K562 (cell line): ENCODE measurements around the gene GYPA. TPM values are rescaled to one million over a fixed set of nuclear protein-coding genes. Genes with fewer than 3 reads are reported as not detected.
"Not testable (repeated sequence)": the region's sequence is repeated elsewhere in the genome, so short reads cannot be mapped to it uniquely, and the experiment has no call there.

Source experiments
- ATF3 ChIP-seq, 2 experiments: fragments of 450-650 bp in 1 of 2; sonication (generic) in 1 of 2; formaldehyde crosslinking in 1 of 2; IDR thresholded peaks in 1 of 2; conservative IDR thresholded peaks in 1 of 2; 2 replicates each; pipeline versions ENCODE4 v1.6.1 to v1.8.1; 2016 to 2023; ENCODE audit warnings: mild to moderate bottlenecking in 2 of 2, moderate library complexity in 2 of 2, inconsistent platforms in 1 of 2, missing genetic modification reagents in 1 of 2
- CC2D1A ChIP-seq: fragments of 450-650 bp; IDR thresholded peaks from 2 replicates; pipeline ENCODE4 v1.6.1; 2017; ENCODE audit warnings: mild to moderate bottlenecking
- GATAD2A ChIP-seq: fragments of 450-650 bp; IDR thresholded peaks from 2 replicates; pipeline ENCODE4 v1.6.1; 2017
- HMBOX1 ChIP-seq: sonication (generic); IDR thresholded peaks from 2 replicates; pipeline ENCODE4 v1.6.1; 2016
- LARP7 ChIP-seq: fragments of 450-650 bp; IDR thresholded peaks from 2 replicates; pipeline ENCODE4 v1.6.1; 2016
- MLLT1 ChIP-seq, 2 experiments: fragments of 450-650 bp; IDR thresholded peaks; 2 replicates each; pipeline ENCODE4 v1.6.1; 2016
- NFRKB ChIP-seq: fragments of 450-650 bp; IDR thresholded peaks from 2 replicates; pipeline ENCODE4 v1.6.1; 2016; ENCODE audit warnings: low read depth
- SUPT5H ChIP-seq: fragments of 450-650 bp; IDR thresholded peaks from 2 replicates; pipeline ENCODE4 v1.6.1; 2016
- THRAP3 ChIP-seq: fragments of 450-650 bp; IDR thresholded peaks from 2 replicates; pipeline ENCODE4 v1.6.1; 2016; ENCODE audit warnings: mild to moderate bottlenecking, inconsistent platforms, borderline replicate concordance
- THRB ChIP-seq: fragments of 450-650 bp; formaldehyde crosslinking; conservative IDR thresholded peaks from 2 replicates; pipeline ENCODE4 v1.4.0; 2022; ENCODE audit warnings: mild to moderate bottlenecking, missing genetic modification characterization
- ZC3H8 ChIP-seq: fragments of 450-650 bp; IDR thresholded peaks from 2 replicates; pipeline ENCODE4 v1.6.1; 2017
- ZKSCAN1 ChIP-seq: fragments of 150-350 bp; IDR thresholded peaks from 2 replicates; pipeline ENCODE4 v1.6.1; 2016; ENCODE audit warnings: low read depth, low read length
- ZNF384 ChIP-seq: IDR thresholded peaks from 2 replicates; pipeline ENCODE4 v1.6.1; 2012; ENCODE audit warnings: low read depth, low read length, improper control_type of control experiment
- polyA plus RNA-seq, 8 experiments: library from polyadenylated mRNA; depleted of rRNA in 4 of 8; stranded (reverse) in 5 of 8; unstranded in 3 of 8; fragments of >200 nt; fragmentation: Nextera tagmentation in 2 of 8; fragmentation: Illumina TruSeq in 1 of 8; extraction: Ambion mirVana in 2 of 8; extraction: Trizol in 1 of 8; gene quantifications; 2 replicates each; pipeline versions ENCODE4 v1.2.1 to v1.2.3, GENCODE V29; 2011 to 2014; ENCODE audit warnings: inconsistent platforms in 1 of 8, missing spikeins in 1 of 8
- total RNA-seq, 7 experiments: library from RNA; depleted of rRNA in 6 of 7; stranded (reverse); fragments of >200 nt in 6 of 7; fragmentation: Illumina TruSeq in 2 of 7; extraction: Trizol in 2 of 7; gene quantifications; 2 replicates each; pipeline versions ENCODE4 v1.2.1 to v1.2.3, GENCODE V29; 2011 to 2021; ENCODE audit warnings: low replicate concordance in 1 of 7

GYPA gene
- total and polyA plus RNA-seq, 9 of the 15 experiments (the other 6 are each of a cell fraction or from before 2014, with no cell fraction given): 35.3 to 278 (median 122) TPM

GRCh38 chr4:144137137-144137931 is 3.2 kb downstream of the GYPA start (continued):
- TF ChIP-seq ATF3 (IDR thresholded peaks at IDR 0.05) (peak; percentile 74), THRAP3 (peak; percentile 88), GATAD2A (peak; percentile 96), LARP7 (peak; percentile 94), HMBOX1 (peak; percentile 37; the same call in 1 of the 2 replicates), ZC3H8 (peak; percentile 70; the same call in 1 of the 2 replicates), MLLT1 (IDR thresholded peaks at IDR 0.05) (peak; percentile 96 to 97), SUPT5H (peak; percentile 56), THRB (0 out of 2 replicates have a peak, but pooled peaks have one; percentile 36), NFRKB (peak; percentile 74), ZNF384 (peak; percentile 45), ZKSCAN1 (peak; percentile 78; the same call in 1 of the 2 replicates), CC2D1A (peak; percentile 64; the same call in 1 of the 2 replicates)
- TF ChIP-seq ATF3 (CRISPR knock-in tag; conservative IDR thresholded peaks at IDR 0.05): not testable (repeated sequence)
